Erythroblast (primary cell): ENCODE measurements around the gene NTSR2.

Experiments
- GATA1 ChIP-seq: IDR thresholded peaks from 2 replicates; pipeline ENCODE4 v1.6.1; 2011; ENCODE audit warnings: low read depth, mild to moderate bottlenecking, control low read depth, low read length, moderate library complexity
- POLR2A ChIP-seq: IDR thresholded peaks from 2 replicates; pipeline ENCODE4 v1.6.1; 2011; ENCODE audit warnings: mild to moderate bottlenecking, low read length

DNA sequence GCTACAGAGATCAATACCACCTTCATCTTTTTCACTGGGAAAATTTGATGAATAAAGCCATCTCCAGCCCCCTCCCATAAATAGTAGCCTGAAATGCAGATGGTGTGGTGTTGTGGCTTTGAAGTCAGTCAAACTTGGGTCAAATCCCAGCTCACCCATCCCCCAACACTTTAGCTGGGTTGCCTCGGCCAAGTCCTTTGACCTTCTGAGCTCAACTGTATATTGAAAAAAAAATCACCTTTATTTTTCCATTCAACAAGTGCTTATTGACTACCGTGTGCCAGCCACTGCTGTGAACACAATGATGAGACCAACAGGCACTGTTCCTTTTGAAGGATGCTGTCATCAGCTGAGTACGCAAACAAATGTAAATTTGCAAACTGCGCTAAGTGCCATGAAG is 35.1 kb upstream of the NTSR2 start:
- TF ChIP-seq POLR2A, result no peak
- TF ChIP-seq GATA1, result no peak
